ENCODE measurements around the gene IKZF3.
"Not testable (repeated sequence)": the region's sequence is repeated elsewhere in the genome, so short reads cannot be mapped to it uniquely, and the experiment has no call there.

The IKZF3 gene

GRCh38 chr17:39757931-39758873 lies 105.9 kb downstream of the IKZF3 start:
- intact Hi-C loops (cut with DNase I), result loop anchor here (10.0 kb wide), 1 partner anchor 167 kb away; the partner anchor contains the start of genes LRRC3C and ORMDL3
- DNase-seq, result no peak

GRCh38 chr17:39757176-39757662 lies 106.9 kb downstream of the IKZF3 start:
- intact Hi-C loops (cut with DNase I), result loop anchor here (10.0 kb wide), 1 partner anchor 168 kb away; the partner anchor contains the start of genes LRRC3C and ORMDL3
- DNase-seq, result no peak

GRCh38 chr17:39756380-39757079 lies 107.6 kb downstream of the IKZF3 start:
- intact Hi-C loops (cut with DNase I), result loop anchor here (10.0 kb wide), 1 partner anchor 168 kb away; the partner anchor contains the start of genes LRRC3C and ORMDL3
- DNase-seq, result no peak

- no peak for DNase-seq
- intact Hi-C loops (cut with DNase I), result loop anchor here (2.0 to 10.0 kb wide), 2 partner anchors 133 to 169 kb away; partner anchors contain the start of genes LRRC3C and ORMDL3
These were observed 108.3 kb downstream of the IKZF3 start for GRCh38 chr17:39755554-39756379.

DNA sequence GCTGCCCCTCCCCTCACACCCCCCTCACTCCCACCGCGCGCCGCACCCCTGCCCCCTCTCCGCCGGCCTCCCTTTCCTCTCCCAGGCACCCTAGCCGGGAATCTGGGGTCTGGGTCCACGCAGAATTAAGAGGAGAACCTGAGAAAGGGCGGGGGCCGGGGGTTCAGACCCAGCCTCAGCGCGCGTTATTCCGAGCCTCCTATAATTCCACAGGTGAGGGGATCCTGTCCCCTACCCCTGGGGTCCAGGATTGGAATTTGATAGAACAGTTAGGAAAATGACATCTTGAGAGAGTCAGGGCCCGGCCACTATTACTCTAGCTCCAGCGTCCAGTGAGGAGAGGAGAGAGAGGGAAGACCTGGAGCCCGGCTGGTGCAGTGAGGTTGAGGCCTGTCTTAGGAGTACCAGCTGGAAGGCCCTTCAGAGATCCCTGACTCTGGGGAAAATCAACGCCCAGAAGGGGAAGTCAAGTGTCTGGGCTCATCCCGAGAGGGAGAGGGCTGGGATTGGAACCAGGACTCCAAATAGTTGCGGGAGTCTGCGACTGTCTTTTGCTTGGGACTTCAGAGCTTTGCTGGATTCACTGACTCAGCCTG lies 109.1 kb downstream of the IKZF3 start:
- DNase-seq, result peak in 1 of 10 donors; percentile 76
- intact Hi-C loops (cut with DNase I), result loop anchor here (2.0 to 10.0 kb wide), 4 partner anchors 118 to 228 kb away; partner anchors contain the start of genes LRRC3C, ORMDL3 and STARD3

DNA sequence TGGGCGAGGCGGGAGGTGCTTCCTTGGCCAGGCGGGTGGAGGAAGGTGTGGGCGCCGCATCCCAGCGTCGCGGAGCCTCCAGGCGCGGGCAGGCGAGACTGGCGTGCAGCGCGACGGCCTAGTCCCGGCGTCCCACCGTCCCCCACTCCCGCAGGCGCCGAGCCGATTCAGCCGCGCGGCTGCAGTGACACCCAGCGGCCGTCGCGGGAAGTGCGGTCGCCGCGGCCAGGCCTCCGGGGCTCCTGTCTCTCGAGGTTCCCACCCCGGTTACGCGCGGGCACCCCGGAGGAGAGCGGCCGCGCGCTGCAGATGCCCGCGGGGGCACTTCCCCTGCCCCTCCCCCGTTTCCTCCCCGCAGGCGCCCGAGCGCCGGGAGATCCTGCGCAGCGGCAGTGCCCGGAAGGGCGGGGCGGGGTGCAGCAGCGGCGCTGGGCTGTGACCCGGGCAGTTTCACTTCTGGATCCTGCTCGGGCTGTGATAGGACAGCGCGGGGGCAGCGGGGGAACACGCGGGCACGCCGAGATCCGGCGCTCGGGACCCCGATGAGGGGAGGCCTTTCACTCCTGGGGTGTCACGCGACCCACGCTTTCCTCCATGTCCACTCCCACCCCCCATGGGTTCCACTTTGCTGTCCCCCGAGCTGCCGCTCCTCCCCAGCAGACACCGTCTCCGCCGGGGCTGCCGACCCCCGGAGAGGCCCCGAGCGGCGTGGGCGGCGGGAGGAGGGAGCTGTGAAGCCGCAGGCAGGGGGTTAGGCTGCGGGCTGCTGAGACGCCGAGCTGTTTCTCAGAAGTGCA lies 109.8 kb downstream of the IKZF3 start:
- peak; percentile 73 to 98 (median 86) for DNase-seq
- intact Hi-C loops (cut with DNase I), result loop anchor here (2.0 to 10.0 kb wide), 4 partner anchors 117 to 227 kb away; partner anchors contain the start of genes LRRC3C, ORMDL3 and STARD3

DNA sequence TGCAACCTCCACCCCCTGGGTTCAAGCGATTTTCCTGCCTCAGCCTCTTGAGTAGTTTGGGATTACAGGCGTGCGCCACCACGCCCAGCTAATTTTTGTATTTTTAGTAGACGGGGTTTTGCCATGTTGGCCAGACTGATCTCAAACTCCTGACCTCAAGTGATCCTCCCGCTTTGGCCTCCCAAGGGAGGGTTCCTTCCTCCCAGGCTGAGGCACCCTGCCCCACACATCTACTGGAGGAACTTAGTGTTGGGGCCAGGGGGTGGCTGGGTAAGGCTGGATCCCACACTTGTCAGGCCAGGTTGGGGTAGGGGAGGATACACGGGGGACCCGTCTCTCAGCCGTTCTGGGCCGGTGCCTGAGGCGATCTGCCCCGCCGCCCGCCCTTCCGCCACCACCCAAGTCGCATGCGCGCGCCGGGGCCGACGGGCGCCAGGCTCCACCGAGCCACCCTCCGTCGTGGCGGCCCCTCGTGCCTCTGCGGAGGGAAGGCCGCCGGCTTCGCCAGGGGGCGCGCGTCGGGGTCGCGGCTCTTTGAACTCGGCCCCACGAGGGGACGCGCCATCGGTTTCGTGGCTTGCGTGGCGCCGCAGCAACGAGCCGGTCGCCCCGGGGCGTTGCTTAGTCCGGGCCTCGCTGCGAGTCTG lies 110.5 kb downstream of the IKZF3 start:
- intact Hi-C loops (cut with DNase I), result loop anchor here (2.0 to 10.0 kb wide), 4 partner anchors 116 to 226 kb away; partner anchors contain the start of genes LRRC3C, ORMDL3 and STARD3
- DNase-seq, result peak in 6 of 10 donors; percentile 7 to 88 (median 56)

DNA sequence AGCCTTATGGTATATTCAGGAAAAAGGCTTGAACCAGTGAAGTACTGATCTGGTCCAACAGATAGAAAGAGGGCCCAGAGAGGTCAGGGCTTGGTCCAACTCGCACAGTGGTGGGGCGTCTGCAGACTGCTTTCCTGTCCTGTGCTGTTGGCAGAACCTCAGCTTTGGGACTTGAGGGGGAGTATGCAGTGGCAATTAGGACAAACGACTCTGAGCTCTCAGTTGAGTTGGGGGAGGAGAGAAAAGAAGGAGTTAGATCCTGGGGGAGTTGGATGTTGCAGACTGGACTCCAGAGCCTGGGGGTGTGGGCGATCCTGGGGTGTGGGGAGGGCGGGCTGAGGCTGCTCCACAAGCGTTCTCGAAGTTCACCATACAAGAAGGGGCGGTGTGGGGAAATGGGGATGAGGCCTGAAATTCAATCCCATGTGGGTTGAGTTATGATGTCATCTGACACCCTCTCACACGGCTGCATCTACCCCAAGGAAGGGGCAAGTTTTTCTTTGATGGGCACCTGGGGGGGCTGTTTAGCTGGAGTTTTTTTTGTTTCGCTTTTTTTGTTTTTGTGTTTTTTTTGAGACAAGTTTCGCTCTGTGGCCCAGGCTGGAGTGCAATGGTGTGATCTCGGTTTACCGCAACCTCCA lies 111.8 kb downstream of the IKZF3 start:
- intact Hi-C loops (cut with DNase I), result loop anchor here (5.0 to 10.0 kb wide), 3 partner anchors 115 to 225 kb away; partner anchors contain the start of genes LRRC3C, ORMDL3 and STARD3

DNA sequence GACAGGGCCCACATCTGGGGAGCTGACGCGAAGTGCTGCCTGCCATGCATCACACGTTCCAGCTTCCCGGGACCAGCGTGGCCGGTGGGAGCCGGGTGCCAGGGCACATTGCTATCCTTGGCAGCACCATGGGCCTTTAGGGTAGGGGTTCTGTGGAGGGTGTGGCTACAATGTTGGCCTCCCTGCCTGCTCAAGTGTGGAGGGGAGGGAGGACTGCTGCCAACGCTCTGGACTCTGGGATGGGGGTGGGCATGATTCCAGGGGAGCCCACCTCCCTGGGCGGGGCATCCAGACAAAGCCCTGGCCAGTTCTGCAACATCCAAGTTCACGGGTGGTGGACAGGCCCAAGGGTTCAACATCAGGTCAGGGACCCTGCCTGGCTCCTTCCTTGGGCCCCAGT lies 112.5 kb downstream of the IKZF3 start:
- DNase-seq, result peak in 2 of 10 donors; percentile 8 to 52
- intact Hi-C loops (cut with DNase I), result loop anchor here (5.0 to 10.0 kb wide), 3 partner anchors 114 to 224 kb away; partner anchors contain the start of genes LRRC3C, ORMDL3 and STARD3

More for the DNA sequence above, 111.8 kb downstream of the IKZF3 start:
- peak in 2 of 10 donors; percentile 2 to 5 for DNase-seq

- intact Hi-C loops (cut with DNase I), result loop anchor here (5.0 to 10.0 kb wide), 3 partner anchors 114 to 224 kb away; partner anchors contain the start of genes LRRC3C, ORMDL3 and STARD3
- peak in 1 of 10 donors; percentile 8 for DNase-seq
These were observed 113.0 kb downstream of the IKZF3 start for GRCh38 chr17:39751016-39751543.

DNA sequence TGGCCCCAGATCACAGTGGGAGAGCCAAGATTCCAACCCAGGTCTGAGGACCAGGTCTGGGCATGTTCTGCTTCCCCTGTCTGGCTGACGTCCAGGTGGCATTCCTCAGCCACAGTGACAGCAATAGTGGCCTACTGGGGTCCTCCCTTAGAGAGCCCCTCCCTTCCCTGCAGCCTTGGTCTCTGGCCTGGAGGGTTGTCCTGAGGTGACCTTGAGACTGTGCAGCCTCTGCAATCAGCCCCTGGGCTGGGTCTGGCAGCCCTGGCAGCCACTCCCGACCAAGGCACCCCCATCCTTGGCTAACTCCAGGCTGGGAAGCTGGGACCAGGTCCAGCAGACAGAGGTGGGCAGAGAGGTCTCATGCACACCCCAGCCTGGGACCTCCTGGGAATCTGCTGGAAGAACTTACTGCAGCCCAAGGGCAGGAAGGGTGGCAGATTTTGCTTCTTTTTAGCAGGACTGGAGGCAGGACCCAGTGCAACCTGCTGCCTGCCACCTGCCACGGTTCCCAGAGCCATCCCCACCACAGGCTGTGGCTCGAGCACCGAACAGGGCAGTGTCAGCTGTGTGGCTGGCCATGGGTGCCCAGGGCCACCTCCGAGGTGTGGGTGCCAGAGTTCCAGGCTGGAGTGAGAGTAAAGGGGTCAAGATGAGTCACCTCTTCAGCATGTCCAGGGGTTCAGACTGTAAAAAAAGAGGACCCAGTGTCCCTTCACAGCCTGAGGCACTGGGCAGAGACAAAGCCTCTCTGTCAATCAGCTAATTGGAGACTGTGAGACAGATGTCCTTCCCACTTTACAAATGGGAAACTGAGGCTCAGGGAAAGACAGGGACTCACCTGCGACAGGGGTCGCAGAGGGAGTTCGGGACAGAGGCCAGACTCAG lies 113.7 kb downstream of the IKZF3 start:
- peak in 2 of 10 donors; percentile 7 to 62 for DNase-seq
- intact Hi-C loops (cut with DNase I), result loop anchor here (5.0 to 10.0 kb wide), 3 partner anchors 113 to 223 kb away; partner anchors contain the start of genes LRRC3C, ORMDL3 and STARD3

DNA sequence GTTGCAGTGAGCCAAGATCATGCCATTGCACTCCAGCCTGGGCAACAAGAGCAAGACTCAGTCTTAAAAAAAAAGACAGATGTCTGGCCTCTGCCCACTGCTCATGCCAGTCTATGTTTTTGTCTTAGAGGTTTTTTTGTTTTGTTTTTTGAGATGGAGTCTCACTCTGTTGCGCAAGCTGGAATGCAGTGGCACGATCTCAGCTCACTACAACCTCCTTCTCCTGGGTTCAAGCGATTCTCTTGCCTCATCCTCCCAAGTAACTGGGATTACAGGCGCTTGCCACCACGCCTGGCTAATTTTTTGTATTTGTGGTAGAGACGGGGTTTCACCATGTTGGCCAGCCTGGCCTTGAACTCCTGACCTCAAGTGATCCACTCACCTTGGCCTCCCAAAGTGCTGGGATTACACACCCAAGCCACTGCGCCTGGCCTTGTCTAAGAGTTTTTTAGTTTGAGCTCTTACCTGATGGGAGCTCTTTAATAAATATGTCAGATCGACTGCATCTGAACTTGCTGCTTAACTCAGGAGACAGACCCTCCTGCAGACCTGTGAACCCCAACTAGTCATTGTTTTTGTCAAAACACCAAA lies 115.6 kb downstream of the IKZF3 start:
- intact Hi-C loops (cut with DNase I), result not testable (repeated sequence)
- DNase-seq, result peak in 2 of 10 donors; percentile 21 to 22

DNA sequence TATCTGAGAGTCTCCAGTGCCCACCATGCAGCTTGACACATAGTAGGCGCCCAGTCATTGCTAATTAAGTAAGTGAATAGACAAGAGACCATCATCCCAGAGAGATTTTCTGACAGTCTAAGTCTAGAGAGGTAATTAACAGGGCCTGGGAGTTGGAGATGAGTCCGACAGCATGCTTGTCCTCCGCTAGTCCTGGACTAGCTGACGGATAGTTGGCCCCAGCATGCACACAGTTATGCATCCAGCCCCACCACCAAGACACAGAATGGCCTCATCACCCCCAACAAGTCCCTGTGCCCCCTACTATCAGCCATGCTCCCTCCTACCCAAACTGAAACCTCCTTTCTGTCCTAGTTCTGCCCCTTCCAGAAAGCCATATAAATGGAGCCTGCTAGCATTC lies 116.4 kb downstream of the IKZF3 start:
- intact Hi-C loops (cut with DNase I), result no loop called here
- DNase-seq, result peak in 1 of 10 donors; percentile 2

DNA sequence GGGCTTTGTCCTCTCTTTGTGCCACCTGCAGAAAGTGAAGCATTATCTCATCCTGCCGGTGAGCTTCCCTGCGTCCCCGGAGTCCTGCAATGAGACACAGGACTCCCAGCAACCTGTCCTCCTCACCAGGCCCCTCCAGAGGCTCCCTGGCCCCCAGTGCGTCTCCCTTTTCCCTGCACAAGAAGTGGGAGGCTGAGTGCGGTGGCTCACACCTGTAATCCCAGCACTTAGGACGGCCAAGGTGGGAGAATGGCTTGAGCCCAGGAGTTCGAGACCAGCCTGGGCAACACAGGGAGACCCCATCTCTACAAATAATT lies 118.0 kb downstream of the IKZF3 start:
- DNase-seq, result peak in 2 of 10 donors; percentile 32 to 62
- intact Hi-C loops (cut with DNase I), result no loop called here
